ENCODE results near the gene CYP27A1.
"Not testable (repeated sequence)": the region's sequence is repeated elsewhere in the genome, so short reads cannot be mapped to it uniquely, and the experiment has no call there.

The CYP27A1 gene

DNA sequence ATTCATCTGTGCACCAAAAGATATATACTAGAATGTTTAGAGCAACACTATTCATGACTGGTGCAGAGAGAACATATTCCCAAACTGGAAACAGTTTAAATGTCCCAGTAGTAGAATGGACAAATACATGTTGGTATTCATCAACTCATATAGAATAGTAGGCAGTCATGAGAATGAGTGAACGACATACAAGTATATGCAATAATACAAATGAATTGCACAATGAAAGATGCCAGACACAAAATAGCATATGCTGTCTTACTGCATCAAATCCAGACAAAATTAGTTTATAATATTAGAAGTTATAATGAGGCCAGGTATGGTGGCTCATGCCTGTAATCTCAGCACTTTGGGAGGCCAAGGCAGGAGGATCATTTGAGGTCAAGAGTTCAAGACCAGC lies 57.9 kb downstream of the CYP27A1 start:
- in situ Hi-C loops (cut with MboI; ENCODE audit: low pct_unique_long_range_greater_than_20kb, low sequenced_read_pairs, unreplicated experiment): loop anchor here (10.0 to 25.0 kb wide), 2 partner anchors 115 to 428 kb away; partner anchors contain the start of gene VIL1
- no peak for DNase-seq (ENCODE audit: low spot score)
- TF ChIP-seq, protein P1, sequence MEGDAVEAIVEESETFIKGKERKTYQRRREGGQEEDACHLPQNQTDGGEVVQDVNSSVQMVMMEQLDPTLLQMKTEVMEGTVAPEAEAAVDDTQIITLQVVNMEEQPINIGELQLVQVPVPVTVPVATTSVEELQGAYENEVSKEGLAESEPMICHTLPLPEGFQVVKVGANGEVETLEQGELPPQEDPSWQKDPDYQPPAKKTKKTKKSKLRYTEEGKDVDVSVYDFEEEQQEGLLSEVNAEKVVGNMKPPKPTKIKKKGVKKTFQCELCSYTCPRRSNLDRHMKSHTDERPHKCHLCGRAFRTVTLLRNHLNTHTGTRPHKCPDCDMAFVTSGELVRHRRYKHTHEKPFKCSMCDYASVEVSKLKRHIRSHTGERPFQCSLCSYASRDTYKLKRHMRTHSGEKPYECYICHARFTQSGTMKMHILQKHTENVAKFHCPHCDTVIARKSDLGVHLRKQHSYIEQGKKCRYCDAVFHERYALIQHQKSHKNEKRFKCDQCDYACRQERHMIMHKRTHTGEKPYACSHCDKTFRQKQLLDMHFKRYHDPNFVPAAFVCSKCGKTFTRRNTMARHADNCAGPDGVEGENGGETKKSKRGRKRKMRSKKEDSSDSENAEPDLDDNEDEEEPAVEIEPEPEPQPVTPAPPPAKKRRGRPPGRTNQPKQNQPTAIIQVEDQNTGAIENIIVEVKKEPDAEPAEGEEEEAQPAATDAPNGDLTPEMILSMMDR (IDR thresholded peaks at IDR 0.05; ENCODE audit: extremely low read depth, insufficient read depth, missing control alignments): no peak

DNA sequence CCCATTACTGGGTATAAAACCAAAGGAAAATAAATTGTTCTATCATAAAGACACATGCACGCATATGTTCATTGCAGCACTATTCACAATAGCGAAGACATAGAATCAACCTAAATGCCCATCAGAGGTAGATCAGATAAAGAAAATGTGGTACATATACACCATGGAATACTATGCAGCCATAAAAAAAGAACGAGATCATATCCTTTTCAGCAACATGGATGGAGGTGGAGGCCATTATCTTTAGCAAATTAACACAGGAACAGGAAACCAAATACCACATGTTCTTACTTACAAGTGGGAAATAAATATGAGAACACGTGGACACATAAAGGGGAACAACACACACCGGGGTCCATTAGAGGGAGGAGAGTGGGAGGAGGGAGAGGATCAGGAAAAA lies 62.4 kb downstream of the CYP27A1 start:
- not testable (repeated sequence) for DNase-seq (ENCODE audit: low spot score)
- in situ Hi-C loops (cut with MboI; ENCODE audit: low pct_unique_long_range_greater_than_20kb, low sequenced_read_pairs, unreplicated experiment): loop anchor here (10.0 to 25.0 kb wide), 2 partner anchors 120 to 432 kb away; partner anchors contain the start of gene VIL1

DNA sequence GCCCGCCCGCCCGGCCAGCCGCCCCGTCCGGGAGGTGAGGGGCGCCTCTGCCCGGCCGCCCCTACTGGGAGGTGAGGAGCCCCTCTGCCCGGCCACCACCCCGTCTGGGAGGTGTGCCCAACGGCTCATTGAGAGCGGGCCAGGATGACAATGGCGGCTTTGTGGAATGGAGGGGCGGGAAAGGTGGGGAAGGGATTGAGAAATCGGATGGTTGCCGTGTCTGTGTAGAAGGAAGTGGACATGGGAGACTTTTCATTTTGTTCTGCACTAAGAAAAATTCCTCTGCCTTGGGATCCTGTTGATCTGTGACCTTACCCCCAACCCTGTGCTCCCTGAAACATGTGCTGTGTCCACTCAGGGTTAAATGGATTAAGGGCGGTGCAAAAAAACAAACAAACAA lies 65.0 kb downstream of the CYP27A1 start:
- in situ Hi-C loops (cut with MboI; ENCODE audit: low pct_unique_long_range_greater_than_20kb, low sequenced_read_pairs, unreplicated experiment): loop anchor here (10.0 to 25.0 kb wide), 2 partner anchors 122 to 435 kb away; partner anchors contain the start of gene VIL1
- not testable (repeated sequence) for DNase-seq (ENCODE audit: low spot score)

GRCh38 chr2:218849721-218850120 lies 67.8 kb downstream of the CYP27A1 start:
- DNase-seq (ENCODE audit: low spot score): no peak
- in situ Hi-C loops (cut with MboI; ENCODE audit: low pct_unique_long_range_greater_than_20kb, low sequenced_read_pairs, unreplicated experiment): loop anchor here (10.0 to 25.0 kb wide), 2 partner anchors 125 to 437 kb away; partner anchors contain the start of gene VIL1
- TF ChIP-seq, protein P1 (IDR thresholded peaks at IDR 0.05; ENCODE audit: extremely low read depth, insufficient read depth, missing control alignments): no peak

DNA sequence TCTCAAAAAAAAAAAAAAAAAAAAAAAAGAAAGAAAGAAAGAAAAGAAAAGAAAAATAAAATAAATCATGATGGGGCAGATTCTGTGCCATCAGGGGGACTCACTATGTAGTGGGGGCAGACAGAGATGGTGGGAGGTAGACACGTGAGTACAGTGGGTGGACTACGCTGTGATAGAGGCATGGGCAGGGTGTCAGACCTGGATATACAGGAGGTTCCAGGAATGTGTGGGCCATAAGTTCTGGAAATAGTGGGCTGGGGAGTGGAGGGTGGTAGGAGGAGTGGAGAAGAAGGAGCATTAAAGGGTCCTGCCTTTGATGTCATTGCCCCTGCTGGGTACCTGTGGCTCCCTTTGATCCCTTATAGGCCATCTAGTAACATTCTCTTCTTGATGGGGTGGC lies 68.8 kb downstream of the CYP27A1 start:
- in situ Hi-C loops (cut with MboI; ENCODE audit: low pct_unique_long_range_greater_than_20kb, low sequenced_read_pairs, unreplicated experiment): no loop called here
- no peak for DNase-seq (ENCODE audit: low spot score)
- TF ChIP-seq, protein P1 (IDR thresholded peaks at IDR 0.05; ENCODE audit: extremely low read depth, insufficient read depth, missing control alignments): no peak

DNA sequence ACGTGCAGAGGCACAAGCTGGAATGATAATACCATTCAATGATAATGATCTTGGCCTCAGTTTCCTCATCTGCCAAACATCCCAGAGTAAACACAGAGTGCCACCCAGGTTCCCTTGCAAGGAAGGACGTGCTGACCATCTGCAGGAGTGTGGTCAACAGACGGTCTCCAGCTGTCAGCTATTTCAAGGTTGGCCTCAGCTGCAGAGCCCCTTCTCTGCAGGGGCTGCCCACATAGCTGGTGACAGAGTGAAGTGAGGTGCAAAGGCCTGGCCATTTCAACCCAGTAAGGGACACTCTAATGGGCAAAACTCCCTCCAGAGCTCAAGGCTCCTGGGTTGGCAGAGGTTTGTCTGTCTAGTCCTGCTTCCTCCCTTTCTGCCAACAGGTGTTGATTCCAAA lies 69.3 kb downstream of the CYP27A1 start:
- DNase-seq (ENCODE audit: low spot score): no peak
- TF ChIP-seq, protein P1 (IDR thresholded peaks at IDR 0.05; ENCODE audit: extremely low read depth, insufficient read depth, missing control alignments): no peak
- in situ Hi-C loops (cut with MboI; ENCODE audit: low pct_unique_long_range_greater_than_20kb, low sequenced_read_pairs, unreplicated experiment): no loop called here

DNA sequence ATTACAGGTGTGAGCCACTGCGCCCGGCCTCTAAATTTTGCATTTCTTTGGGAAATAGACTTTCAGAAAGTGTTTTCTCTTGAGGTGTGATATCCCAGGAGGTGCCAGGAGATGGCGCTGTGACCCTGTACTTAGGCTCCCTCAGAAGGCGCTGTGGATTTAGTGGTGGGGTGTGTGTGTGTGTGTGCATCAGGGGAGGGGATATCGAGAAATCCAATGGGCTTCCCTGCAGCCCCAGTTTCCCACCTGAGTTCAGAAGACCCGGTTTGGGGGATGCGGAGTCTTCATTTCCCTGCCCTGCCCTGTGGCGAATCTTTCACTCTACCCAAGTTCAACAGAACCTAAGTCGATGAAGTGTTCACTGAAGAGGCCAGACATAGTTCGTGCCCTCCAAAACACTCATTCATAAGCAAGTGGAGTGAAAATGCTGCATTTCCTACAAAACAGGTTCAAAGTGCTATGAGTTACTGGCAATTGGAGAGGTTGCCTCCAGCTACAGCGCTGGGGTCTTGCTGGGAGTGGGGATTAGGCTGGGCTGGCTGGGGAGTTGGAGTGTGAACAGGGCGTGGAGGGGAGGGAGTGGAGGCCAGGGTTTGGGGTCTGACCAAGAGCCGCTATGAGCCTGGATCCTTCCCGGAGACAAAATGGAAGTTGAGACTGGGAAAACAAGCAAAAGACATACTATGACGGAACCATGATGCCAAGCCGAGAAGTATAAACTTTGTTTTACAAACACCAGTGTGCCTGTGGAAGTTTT lies 71.1 kb downstream of the CYP27A1 start:
- peak; percentile 70 for DNase-seq (ENCODE audit: low spot score)
- in situ Hi-C loops (cut with MboI; ENCODE audit: low pct_unique_long_range_greater_than_20kb, low sequenced_read_pairs, unreplicated experiment): no loop called here
- TF ChIP-seq, protein P1 (IDR thresholded peaks at IDR 0.05; ENCODE audit: extremely low read depth, insufficient read depth, missing control alignments): peak; percentile 85
